ENCODE measurements around the gene SLC40A1. TPM values are rescaled to one million over a fixed set of nuclear protein-coding genes. Genes with fewer than 3 reads are reported as not detected.

Gene SLC40A1
- total RNA-seq, 2 experiments from 2014 or later, result 0.47 to 1.3 TPM

DNA sequence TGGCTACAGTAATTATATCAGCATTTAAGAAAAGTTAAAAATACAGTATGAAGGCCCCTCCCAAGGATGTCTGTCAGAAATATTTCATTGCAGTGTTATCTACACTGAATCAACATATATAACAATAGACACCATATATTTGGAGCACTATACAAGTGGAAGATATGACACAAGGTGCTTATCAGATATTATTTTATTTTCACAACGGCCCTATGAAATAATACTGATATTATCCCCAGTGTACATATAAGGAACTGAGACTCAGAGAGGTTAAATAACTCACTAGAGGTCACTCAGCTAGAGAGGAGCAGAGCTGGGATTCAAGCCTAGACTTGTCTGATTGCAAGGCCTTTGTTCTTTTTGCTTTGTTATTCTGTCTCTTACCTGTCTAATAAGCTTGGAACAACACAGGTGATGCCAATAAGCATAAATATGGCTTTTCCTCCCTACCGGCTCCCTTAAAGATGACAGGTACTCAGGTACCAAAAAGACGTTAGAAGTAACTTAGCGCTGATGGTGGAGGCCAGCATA lies 4.7 kb upstream of the SLC40A1 start:
- Mint-ChIP-seq H3K4me1 (peaks cover 14% of the 10 kb centered on the region), H3K36me3 (no peaks in the 10 kb centered on the region), H3K27ac (no peak overlapping the region), H3K9me3 (ENCODE audit: low read depth) (no peaks in the 10 kb centered on the region), H3K4me3 (no peak overlapping the region), H3K27me3 (peaks cover 38% of the 10 kb centered on the region)
- ATAC-seq (no peak), DNase-seq (no peak)
- CTCF ChIA-PET, result no interaction called here

GRCh38 chr2:189584686-189585085 lies 4.1 kb upstream of the SLC40A1 start:
- Mint-ChIP-seq H3K36me3 (peaks cover 2% of the 10 kb centered on the region), H3K27me3 (peaks cover 43% of the 10 kb centered on the region), H3K9me3 (ENCODE audit: low read depth) (no peaks in the 10 kb centered on the region), H3K4me1 (peaks cover 20% of the 10 kb centered on the region), H3K4me3 (no peak overlapping the region), H3K27ac (no peak overlapping the region)
- DNase-seq (no peak), ATAC-seq (no peak)
- CTCF ChIA-PET, result no interaction called here

DNA sequence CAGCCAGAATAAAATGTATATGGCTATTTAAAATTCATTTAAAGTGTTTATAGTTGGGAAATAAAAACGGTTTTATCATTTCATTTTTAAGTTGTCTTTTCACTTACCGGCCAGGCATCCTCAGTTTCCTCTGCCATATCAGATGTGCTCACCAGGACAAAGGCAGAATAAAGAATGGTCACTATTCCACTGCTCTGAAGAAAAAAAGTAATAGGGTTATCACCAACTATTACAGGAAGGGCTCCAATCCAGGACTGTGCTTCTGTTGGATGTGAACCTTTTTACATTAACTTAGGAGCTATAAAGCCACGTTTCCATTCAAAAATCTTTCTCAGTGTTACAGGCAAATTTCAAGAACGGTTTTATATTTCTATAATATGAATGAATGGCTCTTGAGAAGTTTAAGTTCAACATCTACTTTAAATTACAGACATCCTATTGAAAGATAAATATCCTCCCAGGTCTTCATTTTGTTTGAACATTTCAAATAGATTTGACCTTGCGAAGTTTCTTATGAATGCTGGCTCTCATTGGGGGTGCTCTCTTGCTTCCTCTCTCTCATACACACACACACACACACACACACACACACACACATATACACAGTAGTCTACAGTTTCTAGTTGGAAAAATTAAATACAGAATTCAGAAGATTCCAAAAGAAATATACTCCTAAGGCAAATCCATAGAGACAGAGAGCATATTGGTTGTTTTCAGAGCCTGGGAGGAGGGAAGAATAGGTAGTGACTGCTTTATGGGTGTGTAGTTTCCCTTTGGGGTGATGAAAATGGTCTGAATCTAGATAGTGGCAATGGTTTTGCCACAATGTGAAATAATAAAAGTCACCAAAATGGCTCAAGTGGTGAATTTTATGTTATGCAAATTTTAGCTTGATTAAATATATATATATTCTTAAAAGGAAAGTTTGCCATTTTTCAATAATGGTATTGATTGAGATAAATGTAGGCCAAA lies 2.9 kb upstream of the SLC40A1 start:
- CTCF ChIA-PET, result no interaction called here
- Mint-ChIP-seq H3K27ac (no peak overlapping the region), H3K36me3 (peaks cover 3% of the 10 kb centered on the region), H3K9me3 (ENCODE audit: low read depth) (no peaks in the 10 kb centered on the region), H3K4me3 (no peak overlapping the region), H3K27me3 (peaks cover 48% of the 10 kb centered on the region), H3K4me1 (peaks cover 24% of the 10 kb centered on the region)
- DNase-seq (no peak), ATAC-seq (no peak)

GRCh38 chr2:189582809-189583192 lies 2.2 kb upstream of the SLC40A1 start:
- DNase-seq (no peak), ATAC-seq (no peak)
- H3K27ac Mint-ChIP-seq, result no peak overlapping the region
- no peak overlapping the region for H3K4me3 Mint-ChIP-seq
- H3K27me3 Mint-ChIP-seq, result peaks cover 49% of the 10 kb centered on the region
- peaks cover 3% of the 10 kb centered on the region for H3K36me3 Mint-ChIP-seq
- CTCF ChIA-PET, result no interaction called here
- peaks cover 24% of the 10 kb centered on the region for H3K4me1 Mint-ChIP-seq
- no peaks in the 10 kb centered on the region for H3K9me3 Mint-ChIP-seq (ENCODE audit: low read depth)

GRCh38 chr2:189582140-189582808 lies 1.7 kb upstream of the SLC40A1 start:
- Mint-ChIP-seq H3K36me3 (peaks cover 3% of the 10 kb centered on the region), H3K9me3 (ENCODE audit: low read depth) (no peaks in the 10 kb centered on the region)
- CTCF ChIA-PET, result no interaction called here

DNA sequence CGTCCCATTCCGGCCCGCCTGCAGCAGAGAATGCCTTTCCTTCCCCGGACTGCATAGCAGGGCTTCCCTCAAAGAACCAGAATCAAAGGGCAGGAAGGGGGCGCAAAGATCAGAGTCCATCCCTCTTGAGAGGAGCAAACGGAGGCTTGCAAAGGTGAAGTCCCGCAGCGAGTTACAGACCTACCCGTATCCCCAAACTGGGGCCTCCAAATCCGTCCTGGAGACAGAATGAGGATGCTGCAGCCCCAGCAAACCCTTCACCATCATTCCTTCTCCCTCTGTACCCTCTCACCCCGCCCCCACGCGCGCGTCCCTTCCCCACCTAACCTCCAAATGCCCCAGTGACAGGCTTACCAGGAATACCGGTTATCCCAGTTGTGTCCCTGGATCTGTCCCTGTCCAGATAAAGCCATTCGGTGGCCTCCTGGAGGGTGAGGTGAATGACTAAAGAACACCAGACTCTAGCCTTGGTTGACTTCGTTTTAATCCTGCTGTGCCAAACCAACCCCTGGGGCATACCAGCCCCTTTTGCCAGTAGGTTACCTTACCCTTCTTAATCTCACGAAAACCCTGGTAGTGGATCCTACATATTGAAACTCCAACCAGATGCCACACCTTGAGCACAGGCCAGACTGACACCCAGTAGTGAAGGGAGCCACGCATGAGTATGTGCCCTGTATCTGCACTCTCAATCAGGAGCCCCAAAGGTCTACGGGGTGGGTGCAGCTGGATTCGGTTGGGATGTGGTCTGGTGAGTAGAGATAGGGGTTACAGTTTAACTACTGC lies 961 bp upstream of the SLC40A1 start:
- no peak for DNase-seq
- H3K27ac Mint-ChIP-seq, result no peak overlapping the region
- no peak for ATAC-seq
- peaks cover 3% of the 10 kb centered on the region for H3K36me3 Mint-ChIP-seq
- peak overlapping the region; percentile 62 for H3K4me3 Mint-ChIP-seq
- H3K9me3 Mint-ChIP-seq (ENCODE audit: low read depth), result no peaks in the 10 kb centered on the region
- H3K27me3 Mint-ChIP-seq, result peaks cover 51% of the 10 kb centered on the region
- CTCF ChIA-PET, result interaction anchor here (1.2 to 1.9 kb wide), 2 partner anchors 78 to 79 kb away, joined by 4 to 5 read pairs; partner anchors contain the start of gene ASNSD1
- H3K4me1 Mint-ChIP-seq, result peaks cover 24% of the 10 kb centered on the region

More at GRCh38 chr2:189582140-189582808, 1.7 kb upstream of the SLC40A1 start:
- ATAC-seq (no peak), DNase-seq (no peak)
- Mint-ChIP-seq H3K27me3 (peaks cover 48% of the 10 kb centered on the region), H3K4me1 (peaks cover 24% of the 10 kb centered on the region), H3K27ac (no peak overlapping the region), H3K4me3 (no peak overlapping the region)

GRCh38 chr2:189580241-189580651 lies 340 bp downstream of the SLC40A1 start:
- DNase-seq (peak; percentile 63), ATAC-seq (peak; percentile 46)
- peaks cover 51% of the 10 kb centered on the region for H3K27me3 Mint-ChIP-seq
- CTCF ChIA-PET, result interaction anchor here (0.9 to 1.9 kb wide), 3 partner anchors 79 to 139 kb away, joined by 3 to 5 read pairs (median 4); partner anchors contain the start of genes ASNSD1 and WDR75
- H3K4me1 Mint-ChIP-seq, result peaks cover 24% of the 10 kb centered on the region
- peaks cover 3% of the 10 kb centered on the region for H3K36me3 Mint-ChIP-seq
- H3K4me3 Mint-ChIP-seq, result peak overlapping the region; percentile 68
- H3K27ac Mint-ChIP-seq, result peak overlapping the region; percentile 59
- no peaks in the 10 kb centered on the region for H3K9me3 Mint-ChIP-seq (ENCODE audit: low read depth)

- ATAC-seq (no peak), DNase-seq (no peak)
- H3K4me1 Mint-ChIP-seq, result peaks cover 24% of the 10 kb centered on the region
- peaks cover 3% of the 10 kb centered on the region for H3K36me3 Mint-ChIP-seq
- CTCF ChIA-PET, result interaction anchor here (1.2 to 1.9 kb wide), 2 partner anchors 80 to 81 kb away, joined by 4 to 5 read pairs; partner anchors contain the start of gene ASNSD1
- peaks cover 51% of the 10 kb centered on the region for H3K27me3 Mint-ChIP-seq
- peak overlapping the region; percentile 68 for H3K4me3 Mint-ChIP-seq
- peak overlapping the region; percentile 59 for H3K27ac Mint-ChIP-seq
- H3K9me3 Mint-ChIP-seq (ENCODE audit: low read depth), result no peaks in the 10 kb centered on the region
These were observed 900 bp downstream of the SLC40A1 start for GRCh38 chr2:189579585-189580186.

GRCh38 chr2:189578272-189578950 lies 2.2 kb downstream of the SLC40A1 start:
- Mint-ChIP-seq H3K27me3 (peaks cover 43% of the 10 kb centered on the region), H3K27ac (no peak overlapping the region)

GRCh38 chr2:189577121-189577520 lies 3.5 kb downstream of the SLC40A1 start:
- Mint-ChIP-seq H3K9me3 (ENCODE audit: low read depth) (no peaks in the 10 kb centered on the region), H3K27me3 (peaks cover 31% of the 10 kb centered on the region), H3K4me1 (peaks cover 21% of the 10 kb centered on the region), H3K36me3 (peaks cover 3% of the 10 kb centered on the region), H3K4me3 (no peak overlapping the region), H3K27ac (no peak overlapping the region)
- no peak for DNase-seq
- CTCF ChIA-PET, result no interaction called here
- no peak for ATAC-seq

More at GRCh38 chr2:189578272-189578950, 2.2 kb downstream of the SLC40A1 start:
- no peak overlapping the region for H3K4me3 Mint-ChIP-seq
- DNase-seq (no peak), ATAC-seq (no peak)
- CTCF ChIA-PET, result no interaction called here
- peaks cover 24% of the 10 kb centered on the region for H3K4me1 Mint-ChIP-seq
- H3K9me3 Mint-ChIP-seq (ENCODE audit: low read depth), result no peaks in the 10 kb centered on the region
- H3K36me3 Mint-ChIP-seq, result peaks cover 3% of the 10 kb centered on the region

- peaks cover 3% of the 10 kb centered on the region for H3K36me3 Mint-ChIP-seq
- H3K9me3 Mint-ChIP-seq (ENCODE audit: low read depth), result no peaks in the 10 kb centered on the region
- peaks cover 13% of the 10 kb centered on the region for H3K4me1 Mint-ChIP-seq
- ATAC-seq, result no peak
- H3K27me3 Mint-ChIP-seq, result peaks cover 24% of the 10 kb centered on the region
- CTCF ChIA-PET, result no interaction called here
- H3K4me3 Mint-ChIP-seq, result no peak overlapping the region
- H3K27ac Mint-ChIP-seq, result no peak overlapping the region
- no peak for DNase-seq
These were observed 4.2 kb downstream of the SLC40A1 start for GRCh38 chr2:189576396-189576795.

GRCh38 chr2:189574793-189575475 lies 5.7 kb downstream of the SLC40A1 start:
- Mint-ChIP-seq H3K9me3 (ENCODE audit: low read depth) (no peaks in the 10 kb centered on the region), H3K27ac (no peak overlapping the region), H3K27me3 (peaks cover 15% of the 10 kb centered on the region), H3K4me1 (peaks cover 6% of the 10 kb centered on the region), H3K4me3 (no peak overlapping the region), H3K36me3 (peaks cover 2% of the 10 kb centered on the region)
- DNase-seq, result no peak
- CTCF ChIA-PET, result no interaction called here
- no peak for ATAC-seq

Data from activated CD8-positive, alpha-beta memory T cell treated with anti-CD3 and anti-CD28 coated beads, Interleukin-2, amount 10 ng/mL, durations not matched to agents 7 days and 5 days (primary cell).